ENCODE measurements around the gene TTYH2.

DNA sequence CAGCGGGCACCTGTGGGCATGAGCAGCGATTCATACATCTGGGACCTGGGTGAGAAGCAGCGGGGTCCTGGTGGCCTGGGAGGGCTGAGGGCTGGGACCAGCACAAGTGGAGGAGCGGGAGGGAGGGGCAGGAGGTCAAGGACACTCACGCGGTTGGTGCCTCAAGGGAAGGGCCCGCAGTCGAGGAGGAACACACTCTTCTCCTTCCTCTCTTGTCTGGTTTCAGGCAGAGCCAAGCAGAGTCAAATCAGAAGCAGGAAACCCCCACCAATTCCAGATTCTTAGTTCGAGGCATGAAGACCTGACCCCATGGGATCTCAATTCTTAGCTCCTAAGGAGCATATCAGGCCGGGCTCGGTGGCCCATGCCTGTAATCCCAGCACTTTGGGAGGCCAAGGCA, 76.3 kb downstream of the TTYH2 start:
- TF ChIP-seq EZH2phosphoT487 (IDR thresholded peaks at IDR 0.05; ENCODE audit: insufficient read depth, low read depth) (no peak), EZH2 (IDR thresholded peaks at IDR 0.05; ENCODE audit: insufficient read depth, poor library complexity, severe bottlenecking) (no peak)
